ENCODE results near the gene RBM10. TPM values are rescaled to one million over a fixed set of nuclear protein-coding genes. Genes with fewer than 3 reads are reported as not detected.

The RBM10 gene
- total RNA-seq, 4 donors from 2014 or later = 27.3 to 46.2 (median 33.7) TPM

DNA sequence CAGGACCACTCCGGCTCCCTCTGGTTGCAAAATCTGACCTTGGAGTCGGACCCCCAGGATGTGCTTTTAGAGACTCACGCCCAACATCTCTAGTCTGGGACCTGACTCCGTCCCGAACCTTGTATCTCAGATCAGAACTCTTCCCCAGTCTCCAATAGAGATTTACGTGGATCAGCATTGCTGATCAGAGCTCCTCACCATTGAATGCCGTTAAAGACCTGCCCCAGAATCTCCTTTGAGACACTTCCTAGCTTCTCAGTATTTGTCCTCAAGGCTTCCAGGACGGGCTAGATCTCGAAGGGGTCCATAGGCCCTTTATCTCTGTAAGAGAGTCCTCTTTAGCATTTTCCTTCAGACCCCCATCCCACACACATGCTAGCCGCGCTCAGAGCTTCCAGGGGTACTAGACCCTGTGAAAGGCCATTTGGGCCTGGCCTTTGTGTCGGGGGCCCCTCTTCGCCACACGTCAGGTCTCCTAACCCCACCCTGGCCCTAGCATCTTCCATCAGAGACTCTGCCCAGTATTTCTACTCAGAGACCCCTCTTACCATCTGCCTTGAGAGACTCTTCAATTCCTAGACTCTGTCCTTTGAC lies 49.3 kb downstream of the RBM10 start:
- peaks cover 0 to 3% of the 10 kb centered on the region in 2 donors for H3K27me3 ChIP-seq
- peaks cover 0 to 60% (median 22%) of the 10 kb centered on the region in 4 donors for H3K4me1 ChIP-seq
- H3K36me3 ChIP-seq = peaks cover 2 to 11% (median 6%) of the 10 kb centered on the region in 3 donors
- H3K9me3 ChIP-seq = no peaks in the 10 kb centered on the region
- DNase-seq (ENCODE audit: low spot score in 2 of 2) = no peak
- TF ChIP-seq POLR2A (IDR thresholded peaks at IDR 0.05) (no peak), EP300 (IDR thresholded peaks at IDR 0.05) (no peak), CTCF (IDR thresholded peaks at IDR 0.05) (no peak)
- 4 to 10% methylated on average over 6 to 14 of the region's 14 CpGs for WGBS, 2 donors
- peak overlapping the region; percentile 72 to 83 (median 78) for H3K4me3 ChIP-seq
- peak overlapping the region; percentile 86 to 98 (median 97) for H3K27ac ChIP-seq

- no peak for DNase-seq (ENCODE audit: low spot score in 2 of 2)
- H3K4me1 ChIP-seq = peaks cover 0 to 57% (median 22%) of the 10 kb centered on the region in 4 donors
- no peaks in the 10 kb centered on the region for H3K9me3 ChIP-seq
- peaks cover 5 to 29% (median 10%) of the 10 kb centered on the region in 3 donors for H3K36me3 ChIP-seq
- WGBS, 2 donors = 40 to 56% methylated on average over 3 of the region's 3 CpGs
- peak overlapping the region in 1 of 4 donors; percentile 50 for H3K27ac ChIP-seq
- peak overlapping the region in 1 of 4 donors; percentile 83 for H3K4me3 ChIP-seq
- TF ChIP-seq CTCF (IDR thresholded peaks at IDR 0.05) = no peak
- no peak for TF ChIP-seq EP300 (IDR thresholded peaks at IDR 0.05)
- TF ChIP-seq POLR2A (IDR thresholded peaks at IDR 0.05) = no peak
- no peaks in the 10 kb centered on the region for H3K27me3 ChIP-seq
These were observed 51.1 kb downstream of the RBM10 start for GRCh38 chrX:47196098-47196497.

GRCh38 chrX:47197526-47197925 lies 52.5 kb downstream of the RBM10 start:
- H3K4me1 ChIP-seq = peaks cover 0 to 51% (median 22%) of the 10 kb centered on the region in 4 donors
- H3K36me3 ChIP-seq = peaks cover 5 to 43% (median 14%) of the 10 kb centered on the region in 3 donors
- H3K27me3 ChIP-seq = no peaks in the 10 kb centered on the region
- H3K27ac ChIP-seq = peak overlapping the region in 2 of 4 donors; percentile 23 to 50
- DNase-seq (ENCODE audit: low spot score in 2 of 2) = no peak
- WGBS, 2 donors = 37 to 70% methylated on average over 2 to 7 of the region's 7 CpGs
- H3K4me3 ChIP-seq = no peak overlapping the region
- no peaks in the 10 kb centered on the region for H3K9me3 ChIP-seq
- TF ChIP-seq EP300 (IDR thresholded peaks at IDR 0.05) (no peak), POLR2A (IDR thresholded peaks at IDR 0.05) (no peak), CTCF (IDR thresholded peaks at IDR 0.05) (no peak)

DNA sequence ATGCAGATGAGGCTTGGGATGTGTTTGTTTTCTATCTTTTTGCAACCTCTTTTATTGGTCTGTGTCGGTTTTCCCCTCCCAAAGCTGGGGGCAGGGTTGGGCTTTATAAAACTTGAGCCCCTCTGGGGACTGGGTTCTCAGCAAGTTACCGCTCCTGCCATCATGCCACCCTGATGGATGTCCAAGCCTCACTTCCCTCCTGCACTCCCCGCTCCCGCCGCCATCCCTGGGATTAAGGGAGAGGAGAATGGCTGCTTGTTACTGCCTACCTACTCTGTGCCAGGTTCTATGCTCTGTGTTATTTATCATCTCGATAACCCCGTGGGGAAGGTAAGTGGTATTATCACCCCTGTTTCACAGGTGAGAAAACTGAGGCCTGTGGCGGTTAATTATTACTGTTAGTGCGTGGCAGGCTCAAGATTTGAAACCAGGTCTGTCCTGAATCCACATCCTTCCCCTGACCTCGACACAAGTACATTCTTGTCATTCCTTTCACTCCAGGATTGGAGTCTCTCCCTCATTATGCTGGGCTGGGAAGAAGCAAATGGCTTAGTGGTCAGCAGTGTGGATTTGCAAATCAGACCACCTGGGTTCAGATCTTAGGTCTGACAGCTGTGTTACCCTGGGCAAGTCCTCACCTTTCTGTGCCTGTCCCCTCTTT lies 53.1 kb downstream of the RBM10 start:
- peak overlapping the region in 2 of 4 donors; percentile 40 to 50 for H3K27ac ChIP-seq
- no peaks in the 10 kb centered on the region for H3K27me3 ChIP-seq
- no peaks in the 10 kb centered on the region for H3K9me3 ChIP-seq
- DNase-seq (ENCODE audit: low spot score in 2 of 2) = no peak
- peaks cover 0 to 45% (median 21%) of the 10 kb centered on the region in 4 donors for H3K4me1 ChIP-seq
- TF ChIP-seq POLR2A (IDR thresholded peaks at IDR 0.05) = no peak
- TF ChIP-seq EP300 (IDR thresholded peaks at IDR 0.05) = no peak
- no peak for TF ChIP-seq CTCF (IDR thresholded peaks at IDR 0.05)
- 50 to 81% methylated on average over 6 to 10 of the region's 10 CpGs for WGBS, 2 donors
- peaks cover 5 to 50% (median 18%) of the 10 kb centered on the region in 3 donors for H3K36me3 ChIP-seq
- H3K4me3 ChIP-seq = no peak overlapping the region

GRCh38 chrX:47198687-47199080 lies 53.7 kb downstream of the RBM10 start:
- H3K27ac ChIP-seq = peak overlapping the region in 2 of 4 donors; percentile 40 to 50
- no peak overlapping the region for H3K4me3 ChIP-seq
- peaks cover 5 to 54% (median 18%) of the 10 kb centered on the region in 3 donors for H3K36me3 ChIP-seq
- H3K27me3 ChIP-seq = no peaks in the 10 kb centered on the region
- TF ChIP-seq CTCF (IDR thresholded peaks at IDR 0.05) (no peak), EP300 (IDR thresholded peaks at IDR 0.05) (no peak), POLR2A (IDR thresholded peaks at IDR 0.05) (no peak)
- H3K4me1 ChIP-seq = peaks cover 0 to 43% (median 19%) of the 10 kb centered on the region in 4 donors
- no peaks in the 10 kb centered on the region for H3K9me3 ChIP-seq
- DNase-seq (ENCODE audit: low spot score in 2 of 2) = no peak
- 67 to 82% methylated on average over 15 of the region's 15 CpGs for WGBS, 2 donors
